HEK293T (cell line): ENCODE data around the gene TRIM2.

Source experiments
- BHLHE40 ChIP-seq: fragments of 450-650 bp; IDR thresholded peaks from 2 replicates; pipeline ENCODE4 v1.6.1; 2016; ENCODE audit warnings: mild to moderate bottlenecking, moderate library complexity, borderline replicate concordance
- HDGF ChIP-seq: fragments of 450-650 bp; IDR thresholded peaks from 2 replicates; pipeline ENCODE4 v1.6.1; 2017; ENCODE audit warnings: antibody characterized with exemption, borderline replicate concordance
- ZNF384 ChIP-seq: fragments of 450-650 bp; IDR thresholded peaks from 2 replicates; pipeline ENCODE4 v1.6.1; 2016

DNA sequence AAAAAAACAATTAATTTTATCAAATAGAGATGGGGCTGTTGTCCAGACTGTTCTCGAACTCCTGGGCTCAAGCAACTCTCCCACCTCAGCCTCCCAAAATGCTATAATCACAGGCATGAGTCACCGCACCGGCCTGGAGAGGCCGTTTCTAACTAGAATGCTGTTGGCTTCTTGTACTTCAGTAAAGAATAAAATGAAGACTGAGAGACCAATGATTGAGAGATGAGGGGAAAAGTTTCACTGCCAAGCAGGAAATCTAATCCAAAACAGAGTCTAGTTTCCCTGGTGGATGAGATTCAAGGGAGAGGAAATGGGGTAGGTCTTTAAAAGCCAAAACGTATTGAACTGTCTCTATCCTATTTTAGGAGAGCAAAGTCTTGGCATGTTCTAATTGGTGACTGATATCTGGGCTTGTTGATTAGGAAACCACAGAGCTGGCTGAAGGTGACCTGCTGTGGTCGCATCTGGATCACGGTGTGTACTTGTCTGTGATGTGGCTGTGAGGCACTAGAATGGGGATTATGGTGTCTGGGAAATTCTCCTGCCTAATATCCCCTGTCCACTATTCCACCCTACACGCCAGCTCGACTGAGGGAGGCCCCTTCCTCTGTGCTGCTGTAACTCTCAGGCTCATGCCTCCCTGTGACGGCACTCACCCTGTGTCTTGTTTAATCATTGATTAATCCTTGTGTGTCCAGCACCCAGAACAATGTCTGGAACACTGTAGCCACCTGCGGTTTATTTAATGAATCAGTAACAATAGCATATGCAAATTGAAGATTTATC is 15.0 kb upstream of the TRIM2 start:
- no peak for TF ChIP-seq HDGF
- no peak for TF ChIP-seq ZNF384
- TF ChIP-seq BHLHE40, result no peak
